T-helper 1 cell treated with Interleukin-12 subunit alpha and Interleukin-12 subunit beta and Interleukin-4 antibody, amounts not matched to agents 30 μg/mL and 1 μg/mL, for 36 hours (primary cell): ENCODE results near the gene MUSK.
"Not testable (repeated sequence)": the region's sequence is repeated elsewhere in the genome, so short reads cannot be mapped to it uniquely, and the experiment has no call there.

Source experiments
- H3K27ac Mint-ChIP-seq: one replicate; pipeline ENCODE4 v1.8.0; 2021; ENCODE audit warnings: mild to moderate bottlenecking, mixed read lengths
- H3K27me3 Mint-ChIP-seq: one replicate; pipeline ENCODE4 v1.8.0; 2021; ENCODE audit warnings: low read depth, mixed read lengths
- H3K36me3 Mint-ChIP-seq: one replicate; pipeline ENCODE4 v1.8.0; 2021; ENCODE audit warnings: low read depth, mixed read lengths
- H3K4me1 Mint-ChIP-seq: one replicate; pipeline ENCODE4 v1.8.0; 2021; ENCODE audit warnings: low read depth, mixed read lengths
- H3K4me3 Mint-ChIP-seq: one replicate; pipeline ENCODE4 v1.8.0; 2021; ENCODE audit warnings: mild to moderate bottlenecking, moderate library complexity, mixed read lengths
- H3K9me3 Mint-ChIP-seq: one replicate; pipeline ENCODE4 v1.8.0; 2021; ENCODE audit warnings: mixed read lengths

Gene MUSK

DNA sequence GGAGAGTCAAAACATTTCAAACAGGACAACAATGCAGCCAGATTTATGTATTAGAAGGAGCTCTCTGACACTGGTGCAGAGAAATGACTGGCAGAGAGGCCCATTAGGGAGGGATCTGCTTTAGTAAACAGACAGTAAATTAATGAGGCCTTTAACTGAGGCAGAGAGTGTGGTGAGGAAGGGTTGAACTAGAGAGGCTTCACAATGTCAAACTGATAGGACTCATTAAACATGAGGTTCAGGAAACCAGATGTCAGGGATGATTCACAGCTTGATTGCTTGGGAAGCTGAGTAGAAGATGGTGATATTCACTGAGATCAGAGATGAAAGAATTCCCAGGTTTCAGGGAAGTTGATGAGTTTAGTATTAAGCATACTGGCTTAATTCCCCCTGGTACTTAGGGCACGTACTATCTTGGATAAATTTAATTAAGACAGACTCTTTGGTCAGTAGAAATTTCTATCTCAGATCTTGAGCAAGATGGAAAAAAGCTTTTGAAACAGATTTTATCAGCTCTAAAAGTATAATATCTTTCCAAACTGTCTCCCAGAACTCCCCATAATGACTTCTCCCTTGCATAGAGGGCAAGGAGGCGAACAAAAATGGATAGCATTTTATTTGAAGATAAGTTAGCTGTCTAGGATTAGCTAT is 8.6 kb upstream of the MUSK start:
- H3K36me3 Mint-ChIP-seq = no peaks in the 10 kb centered on the region
- no peak overlapping the region for H3K4me3 Mint-ChIP-seq
- H3K27me3 Mint-ChIP-seq = no peaks in the 10 kb centered on the region
- no peak overlapping the region for H3K27ac Mint-ChIP-seq
- H3K4me1 Mint-ChIP-seq = no peaks in the 10 kb centered on the region
- peaks cover 3% of the 10 kb centered on the region for H3K9me3 Mint-ChIP-seq

DNA sequence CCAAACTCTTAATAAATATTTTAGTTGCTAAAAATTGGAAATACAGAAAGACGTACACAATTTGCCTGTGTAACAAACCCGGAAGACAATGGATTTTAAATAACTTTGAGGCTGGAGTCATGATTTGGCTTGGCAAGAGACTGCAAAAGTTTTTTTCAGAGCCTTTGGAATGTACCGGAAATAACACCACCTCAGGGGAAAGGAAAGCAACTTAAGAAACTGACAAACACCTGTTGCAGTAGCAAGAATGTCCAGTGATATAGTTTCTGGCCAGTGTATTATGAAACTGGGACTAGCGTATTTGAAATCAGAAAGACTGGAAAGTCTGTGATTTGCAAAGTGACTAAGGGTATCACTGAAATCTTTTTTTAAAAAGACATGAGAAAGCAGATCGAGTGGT is 842 bp downstream of the MUSK start:
- Mint-ChIP-seq H3K9me3 (no peaks in the 10 kb centered on the region), H3K4me1 (no peaks in the 10 kb centered on the region), H3K27me3 (no peaks in the 10 kb centered on the region), H3K36me3 (no peaks in the 10 kb centered on the region), H3K4me3 (no peak overlapping the region), H3K27ac (no peak overlapping the region)

DNA sequence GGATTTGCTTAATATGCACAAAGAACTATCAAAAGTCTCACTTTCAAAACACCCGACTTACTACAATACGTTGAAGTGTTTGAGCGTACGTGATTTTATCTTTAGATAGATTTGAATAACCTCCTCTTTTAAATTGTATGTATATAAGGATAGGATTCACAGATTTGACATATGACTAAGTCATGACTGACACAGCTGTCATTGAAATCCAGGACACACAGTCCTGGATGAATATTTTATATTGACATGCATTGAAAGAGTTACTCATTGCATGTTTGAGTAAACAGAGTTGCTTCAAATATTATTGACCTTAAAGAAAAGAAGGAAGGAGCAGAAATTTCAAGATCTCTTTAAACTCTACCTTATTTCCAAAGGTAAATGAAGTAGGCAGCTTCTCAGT is 3.3 kb downstream of the MUSK start:
- Mint-ChIP-seq H3K27ac (no peak overlapping the region), H3K27me3 (no peaks in the 10 kb centered on the region)

DNA sequence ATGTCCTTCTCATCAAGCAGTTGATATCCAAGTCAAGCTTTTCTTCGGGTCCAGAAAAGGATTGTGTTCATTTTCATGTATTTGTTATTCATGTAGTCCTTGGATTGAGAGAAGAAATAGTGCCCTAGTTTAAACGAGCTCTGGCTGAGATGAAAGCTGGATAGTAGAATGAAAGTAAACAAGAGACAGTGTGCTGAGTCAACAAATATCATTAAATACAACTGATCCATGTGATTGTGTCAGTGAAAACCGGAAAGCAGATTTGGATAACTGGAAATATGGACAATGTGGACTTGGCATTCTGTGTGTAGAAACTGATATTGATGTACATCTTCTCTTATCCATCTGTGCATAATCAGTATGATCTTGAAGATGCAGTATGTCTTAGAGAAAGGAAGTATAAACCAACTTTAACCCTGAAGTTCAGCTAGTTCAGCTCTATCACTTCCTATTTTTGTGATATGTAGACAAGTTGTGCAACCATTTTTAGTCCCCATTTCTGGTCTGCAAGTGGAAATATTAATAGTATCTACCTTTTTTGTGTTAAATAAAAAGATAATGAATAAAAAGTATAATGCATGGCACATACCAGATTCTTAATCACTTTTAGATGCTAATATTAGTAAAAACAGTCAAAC is 4.4 kb downstream of the MUSK start:
- Mint-ChIP-seq H3K27ac (no peak overlapping the region), H3K27me3 (no peaks in the 10 kb centered on the region), H3K4me1 (no peaks in the 10 kb centered on the region), H3K4me3 (no peak overlapping the region), H3K36me3 (no peaks in the 10 kb centered on the region), H3K9me3 (no peaks in the 10 kb centered on the region)

More for the DNA sequence above, 3.3 kb downstream of the MUSK start:
- H3K9me3 Mint-ChIP-seq = no peaks in the 10 kb centered on the region
- no peaks in the 10 kb centered on the region for H3K4me1 Mint-ChIP-seq
- no peaks in the 10 kb centered on the region for H3K36me3 Mint-ChIP-seq
- H3K4me3 Mint-ChIP-seq = no peak overlapping the region

DNA sequence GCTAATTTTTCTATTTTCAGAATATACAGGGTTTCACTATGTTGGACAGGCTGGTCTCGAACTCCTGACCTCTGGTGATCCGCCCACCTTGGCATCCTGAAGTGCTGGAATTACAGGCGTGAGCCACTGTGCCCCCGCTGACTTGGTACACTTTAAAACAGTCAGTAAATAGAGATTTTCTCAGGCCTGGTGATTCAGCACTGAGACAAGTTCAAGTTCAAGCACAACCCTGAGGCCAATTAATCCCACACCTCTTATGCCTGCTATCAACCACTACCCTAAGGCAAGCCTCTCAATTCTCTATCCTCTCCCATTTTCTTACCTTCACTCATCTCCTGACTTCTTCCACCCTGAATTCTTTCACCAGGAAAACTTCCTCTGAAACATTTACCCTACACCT is 18.9 kb downstream of the MUSK start:
- H3K27ac Mint-ChIP-seq = no peak overlapping the region
- no peaks in the 10 kb centered on the region for H3K9me3 Mint-ChIP-seq
- H3K27me3 Mint-ChIP-seq = no peaks in the 10 kb centered on the region
- no peak overlapping the region for H3K4me3 Mint-ChIP-seq
- no peaks in the 10 kb centered on the region for H3K4me1 Mint-ChIP-seq
- H3K36me3 Mint-ChIP-seq = no peaks in the 10 kb centered on the region

DNA sequence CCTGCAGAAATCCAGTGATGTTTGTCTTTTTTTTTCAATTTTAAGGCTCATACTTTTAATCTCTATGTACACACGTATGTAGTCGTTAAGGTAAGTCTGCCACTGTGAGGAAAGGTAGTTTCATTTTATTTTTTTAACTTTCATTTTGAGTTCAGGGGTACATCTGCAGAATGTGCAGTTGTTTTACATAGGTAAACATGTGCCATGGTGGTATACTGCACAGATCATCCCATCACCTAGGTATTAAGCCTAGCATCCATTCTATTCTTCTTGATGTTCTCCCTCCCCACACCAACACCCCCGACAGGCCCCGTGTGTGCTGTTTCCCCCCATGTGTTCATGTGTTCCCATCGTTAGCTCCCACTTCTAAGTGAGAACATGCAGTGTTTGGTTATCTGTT is 19.7 kb downstream of the MUSK start:
- Mint-ChIP-seq H3K9me3 (no peaks in the 10 kb centered on the region), H3K27ac (no peak overlapping the region), H3K27me3 (no peaks in the 10 kb centered on the region), H3K4me1 (no peaks in the 10 kb centered on the region), H3K36me3 (no peaks in the 10 kb centered on the region), H3K4me3 (no peak overlapping the region)

DNA sequence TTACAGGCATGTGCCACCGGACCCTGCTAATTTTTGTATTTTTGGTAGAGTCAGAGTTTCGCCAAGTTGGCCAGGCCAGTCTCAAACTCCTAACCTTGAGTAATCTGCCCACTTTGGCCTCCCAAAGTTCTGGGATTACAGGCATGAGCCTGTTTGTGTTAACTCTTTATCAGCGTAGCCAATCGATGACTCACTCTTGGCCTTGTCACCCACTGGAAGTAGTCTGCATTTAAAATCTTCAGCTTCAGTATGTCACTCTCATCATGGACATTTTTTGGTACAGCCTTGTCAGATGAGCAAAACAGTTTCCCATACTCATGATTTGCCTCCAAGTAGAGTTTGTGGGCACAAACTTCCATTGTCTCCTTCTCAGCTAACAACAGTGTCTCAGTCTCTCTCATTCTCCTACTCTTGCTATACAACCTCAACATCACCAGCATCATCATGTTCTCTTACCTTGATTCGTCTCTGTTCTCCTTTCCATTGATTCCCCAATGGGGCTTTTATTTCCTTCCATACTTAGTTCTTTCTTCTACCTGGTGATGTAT is 22.5 kb downstream of the MUSK start:
- Mint-ChIP-seq H3K27me3 (no peaks in the 10 kb centered on the region), H3K9me3 (no peaks in the 10 kb centered on the region), H3K4me3 (no peak overlapping the region), H3K36me3 (no peaks in the 10 kb centered on the region), H3K27ac (no peak overlapping the region), H3K4me1 (no peaks in the 10 kb centered on the region)

DNA sequence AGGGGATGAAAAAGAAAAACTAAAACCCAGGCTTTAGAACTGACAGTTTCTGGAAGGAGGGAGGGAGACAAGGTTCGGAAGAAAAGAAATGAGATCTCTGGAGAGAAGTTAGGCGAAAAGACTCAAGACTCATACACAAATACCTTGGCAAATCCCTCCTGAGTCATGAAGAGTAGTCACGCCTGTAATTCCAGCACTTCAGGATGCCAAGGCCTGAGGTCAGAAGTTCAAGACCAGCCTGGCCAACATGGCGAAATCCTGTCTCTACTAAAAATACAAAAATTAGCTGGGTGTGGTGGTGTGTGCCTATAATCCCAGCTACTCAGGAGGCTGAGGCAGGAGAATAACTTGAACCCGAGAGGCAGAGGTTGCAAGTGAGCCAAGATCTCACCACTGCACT is 27.3 kb downstream of the MUSK start:
- H3K4me1 Mint-ChIP-seq, H3K36me3 Mint-ChIP-seq, H3K27me3 Mint-ChIP-seq, H3K4me3 Mint-ChIP-seq, H3K9me3 Mint-ChIP-seq, H3K27ac Mint-ChIP-seq: not testable (repeated sequence)

GRCh38 chr9:110700953-110701352 is 32.4 kb downstream of the MUSK start:
- Mint-ChIP-seq H3K27me3 (no peaks in the 10 kb centered on the region), H3K36me3 (no peaks in the 10 kb centered on the region), H3K4me3 (no peak overlapping the region), H3K4me1 (no peaks in the 10 kb centered on the region), H3K27ac (no peak overlapping the region), H3K9me3 (no peaks in the 10 kb centered on the region)

DNA sequence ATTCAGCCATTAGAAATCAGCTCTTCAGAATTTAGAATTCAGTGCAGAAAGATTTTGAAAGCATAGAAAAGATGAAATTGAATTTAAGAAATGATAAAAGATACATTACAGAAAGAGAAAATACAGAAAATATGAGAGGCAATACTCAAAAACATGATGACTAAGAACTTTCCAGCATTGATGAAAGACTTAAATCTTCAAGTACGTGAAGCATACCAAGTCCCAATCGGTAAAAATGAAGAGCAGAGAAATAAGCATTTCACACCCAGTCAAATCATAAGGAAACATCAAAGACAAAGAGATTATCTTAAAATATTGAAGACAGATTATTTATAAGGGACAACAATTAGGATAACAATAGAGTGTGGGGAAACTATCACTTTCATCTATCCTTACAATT is 35.1 kb downstream of the MUSK start:
- Mint-ChIP-seq H3K4me3 (no peak overlapping the region), H3K27me3 (no peaks in the 10 kb centered on the region), H3K4me1 (no peaks in the 10 kb centered on the region), H3K27ac (no peak overlapping the region), H3K36me3 (no peaks in the 10 kb centered on the region), H3K9me3 (no peaks in the 10 kb centered on the region)

DNA sequence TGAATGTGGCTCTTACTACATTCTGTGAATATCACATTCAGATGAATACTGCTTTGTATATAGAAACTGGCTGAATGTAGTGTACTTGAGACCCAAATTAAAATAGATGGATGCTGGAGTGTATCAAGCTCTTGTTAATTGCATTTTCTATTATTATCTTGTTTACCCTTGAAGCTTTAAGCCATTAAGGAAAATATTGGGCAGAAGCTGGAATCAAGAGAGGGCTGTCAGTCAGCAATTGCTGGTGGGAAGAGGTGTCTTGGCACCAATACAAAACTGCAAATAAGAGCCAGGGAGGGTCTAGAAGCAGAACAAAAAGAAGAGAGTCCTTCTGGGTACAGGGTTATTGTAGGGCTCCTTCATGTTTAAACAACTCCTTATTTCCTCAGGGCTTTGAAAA is 38.8 kb downstream of the MUSK start:
- H3K9me3 Mint-ChIP-seq = no peaks in the 10 kb centered on the region
- H3K4me1 Mint-ChIP-seq = no peaks in the 10 kb centered on the region
- no peaks in the 10 kb centered on the region for H3K27me3 Mint-ChIP-seq
- H3K27ac Mint-ChIP-seq = no peak overlapping the region
- no peaks in the 10 kb centered on the region for H3K36me3 Mint-ChIP-seq
- H3K4me3 Mint-ChIP-seq = no peak overlapping the region

- Mint-ChIP-seq H3K4me3 (no peak overlapping the region), H3K27me3 (no peaks in the 10 kb centered on the region), H3K9me3 (no peaks in the 10 kb centered on the region), H3K27ac (no peak overlapping the region), H3K36me3 (no peaks in the 10 kb centered on the region), H3K4me1 (no peaks in the 10 kb centered on the region)
Measured at GRCh38 chr9:110710420-110710819, 41.8 kb downstream of the MUSK start.

- H3K4me1 Mint-ChIP-seq = no peaks in the 10 kb centered on the region
- no peaks in the 10 kb centered on the region for H3K9me3 Mint-ChIP-seq
- no peak overlapping the region for H3K27ac Mint-ChIP-seq
- H3K4me3 Mint-ChIP-seq = no peak overlapping the region
- no peaks in the 10 kb centered on the region for H3K36me3 Mint-ChIP-seq
- no peaks in the 10 kb centered on the region for H3K27me3 Mint-ChIP-seq
Measured at GRCh38 chr9:110712955-110713354, 44.4 kb downstream of the MUSK start.

DNA sequence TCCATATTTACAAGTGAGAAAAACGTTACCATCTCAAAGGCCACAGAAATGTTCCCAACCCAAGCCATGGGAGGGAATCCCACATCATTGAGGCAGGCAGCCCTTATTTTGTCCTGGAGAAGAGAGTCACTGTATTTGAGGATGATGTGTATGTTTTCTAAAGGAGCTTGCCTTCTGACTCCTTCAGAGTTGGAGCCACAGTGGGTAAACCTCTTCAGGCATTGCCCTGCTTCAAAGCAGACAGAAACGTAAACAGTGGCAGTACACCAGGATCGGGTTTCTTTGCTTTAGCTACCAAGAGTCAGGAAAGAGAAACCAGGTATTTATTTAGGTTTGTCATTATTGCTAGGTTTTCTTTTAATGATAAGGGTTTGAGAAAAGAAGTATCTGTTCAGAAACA is 45.7 kb downstream of the MUSK start:
- Mint-ChIP-seq H3K27me3 (no peaks in the 10 kb centered on the region), H3K27ac (no peak overlapping the region), H3K4me3 (no peak overlapping the region), H3K36me3 (no peaks in the 10 kb centered on the region), H3K4me1 (no peaks in the 10 kb centered on the region), H3K9me3 (peaks cover 4% of the 10 kb centered on the region)

GRCh38 chr9:110728058-110728457 is 59.5 kb downstream of the MUSK start:
- Mint-ChIP-seq H3K4me3 (no peak overlapping the region), H3K27ac (no peak overlapping the region), H3K4me1 (no peaks in the 10 kb centered on the region), H3K9me3 (no peaks in the 10 kb centered on the region), H3K27me3 (no peaks in the 10 kb centered on the region), H3K36me3 (no peaks in the 10 kb centered on the region)
